ENCODE data around the gene KCNJ6.
"Not testable (repeated sequence)": the region's sequence is repeated elsewhere in the genome, so short reads cannot be mapped to it uniquely, and the experiment has no call there.

KCNJ6 gene, protein sequence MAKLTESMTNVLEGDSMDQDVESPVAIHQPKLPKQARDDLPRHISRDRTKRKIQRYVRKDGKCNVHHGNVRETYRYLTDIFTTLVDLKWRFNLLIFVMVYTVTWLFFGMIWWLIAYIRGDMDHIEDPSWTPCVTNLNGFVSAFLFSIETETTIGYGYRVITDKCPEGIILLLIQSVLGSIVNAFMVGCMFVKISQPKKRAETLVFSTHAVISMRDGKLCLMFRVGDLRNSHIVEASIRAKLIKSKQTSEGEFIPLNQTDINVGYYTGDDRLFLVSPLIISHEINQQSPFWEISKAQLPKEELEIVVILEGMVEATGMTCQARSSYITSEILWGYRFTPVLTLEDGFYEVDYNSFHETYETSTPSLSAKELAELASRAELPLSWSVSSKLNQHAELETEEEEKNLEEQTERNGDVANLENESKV
- total RNA-seq: 0 reads per million in 2 experiments

DNA sequence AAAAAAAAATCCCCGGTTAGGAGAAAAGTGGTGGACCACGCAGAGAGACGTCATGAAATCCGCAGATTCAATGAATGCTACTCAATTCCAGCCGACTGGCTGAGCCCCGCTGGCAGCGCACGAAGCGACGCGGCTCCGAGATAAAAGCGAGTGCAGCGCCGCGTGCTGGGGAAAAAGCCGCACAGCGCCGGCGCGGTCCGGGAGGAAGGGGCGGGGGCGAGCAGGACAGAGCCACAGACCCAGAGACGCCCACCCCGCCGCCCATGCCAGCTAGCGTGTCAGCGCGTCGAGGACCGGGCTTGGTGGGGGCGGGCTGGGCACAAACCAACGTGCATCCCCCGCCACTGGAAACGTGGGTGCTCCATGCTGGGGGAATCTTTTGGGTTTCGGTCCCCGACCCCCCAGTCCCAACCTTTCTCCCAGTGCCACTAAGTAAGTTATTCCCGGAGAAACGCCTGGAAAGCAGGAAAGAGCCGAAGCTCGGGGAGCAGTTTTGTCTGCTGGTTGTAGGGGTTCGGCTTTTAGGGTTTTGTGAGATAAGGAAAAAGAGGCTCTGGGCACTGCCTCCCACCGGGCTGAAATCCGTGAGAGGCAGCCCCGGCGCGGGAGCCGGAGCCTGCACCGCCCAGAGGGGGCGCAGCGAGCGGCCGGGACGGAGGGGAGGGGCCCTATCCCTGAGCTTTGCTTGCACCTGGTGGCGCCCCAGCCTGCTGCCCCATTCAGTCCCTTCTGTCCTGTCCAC, at the start of gene KCNJ6:
TSS of gene KCNJ6 (minus strand) at position 148 of the 742 bp plus-strand sequence. CDS start 75,775 bp downstream, outside the sequence.
- DNase-seq (ENCODE audit: low read depth): no peak

DNA sequence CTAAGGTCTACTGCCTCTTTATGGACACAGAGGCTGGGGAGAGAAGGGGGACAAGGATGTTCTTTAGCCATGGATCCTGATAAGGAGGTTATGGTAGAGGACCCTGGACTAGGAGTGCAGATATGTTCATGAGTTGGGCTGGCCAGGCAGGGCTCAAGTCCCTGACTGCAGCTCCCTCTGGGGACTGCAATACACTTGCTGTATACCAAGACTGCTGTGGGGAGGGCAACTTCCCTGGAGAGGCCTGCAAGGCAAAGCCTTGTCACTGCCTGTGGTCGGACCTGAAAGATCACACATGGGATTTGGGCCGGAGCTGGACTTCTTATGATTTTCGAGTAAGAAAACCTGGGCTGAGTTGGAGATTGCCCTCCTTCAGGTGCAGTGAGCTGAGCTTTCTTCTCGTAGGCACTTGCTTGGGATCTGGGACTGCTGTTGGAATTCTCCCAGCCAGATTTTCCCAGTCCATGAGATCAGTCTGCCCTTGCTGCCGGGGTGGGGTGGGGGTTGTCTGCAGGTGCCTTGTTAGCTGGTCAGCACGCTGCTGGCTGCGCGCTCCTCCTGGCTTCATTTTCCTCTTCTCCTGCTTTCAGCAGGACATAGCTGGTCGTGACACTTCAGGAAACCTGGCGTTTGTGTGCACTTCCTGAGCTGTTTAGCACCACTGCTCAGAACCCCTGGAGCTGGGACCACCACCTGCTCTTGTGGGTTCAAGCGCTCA, 49.0 kb upstream of the KCNJ6 start:
- DNase-seq (ENCODE audit: low read depth): no peak

DNA sequence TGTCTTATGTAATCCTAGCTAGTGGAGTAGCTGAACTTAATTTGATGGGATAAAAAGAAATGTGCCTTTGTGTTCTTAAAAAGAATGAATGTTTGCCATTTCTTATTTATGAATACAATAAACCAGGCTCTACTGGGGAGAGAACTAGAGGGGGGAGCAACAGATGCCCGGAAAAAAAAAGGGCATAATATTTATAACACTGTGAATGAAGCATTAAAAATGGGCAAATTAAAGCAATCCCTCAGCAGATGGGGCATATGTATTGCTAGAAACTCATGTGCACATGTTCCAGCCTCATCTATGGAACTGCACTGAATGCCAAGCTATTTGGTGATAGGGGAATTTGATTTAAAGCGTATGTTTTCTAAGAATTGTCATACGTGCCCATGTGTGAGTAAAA, 42.3 kb upstream of the KCNJ6 start:
- no peak for DNase-seq (ENCODE audit: low read depth)

DNA sequence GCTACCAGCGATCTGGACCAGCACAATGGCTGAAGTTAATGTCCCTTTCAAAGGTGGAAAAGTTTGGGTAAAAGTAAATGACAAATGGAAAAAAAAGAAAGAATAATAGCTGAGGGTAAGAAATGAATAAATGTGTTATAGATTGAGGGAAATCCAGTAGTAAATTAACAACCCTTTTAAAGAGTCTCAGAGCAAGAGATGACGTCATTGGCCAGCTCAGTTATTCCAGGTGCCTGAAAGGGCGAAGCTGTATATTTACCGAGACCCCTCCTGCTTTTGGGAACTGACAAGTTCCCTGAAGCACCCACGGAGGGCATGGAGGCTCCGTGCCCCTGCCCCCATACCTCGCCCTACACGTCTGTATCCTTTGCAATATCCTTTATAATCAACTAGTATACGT, 40.5 kb upstream of the KCNJ6 start:
- DNase-seq (ENCODE audit: low read depth): no peak

DNA sequence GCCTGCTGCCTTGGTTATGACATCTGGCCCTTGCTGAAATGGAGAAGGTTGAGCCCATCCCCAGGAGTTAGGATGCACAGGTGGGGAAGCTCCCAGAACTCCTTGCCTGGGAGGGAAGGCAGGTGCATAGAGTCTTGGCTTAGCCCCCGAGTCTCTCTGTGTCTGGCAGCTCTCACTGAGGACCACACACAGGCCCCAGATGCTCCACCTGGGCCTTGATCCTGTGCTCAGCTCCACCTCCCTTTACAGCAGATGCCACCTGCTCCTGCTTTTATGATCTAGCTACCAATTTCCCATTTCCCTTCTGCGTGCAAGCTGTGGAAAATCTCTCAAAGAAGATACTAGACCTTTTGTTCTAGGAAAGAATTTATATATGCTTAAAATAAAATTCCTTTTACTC, 28.8 kb upstream of the KCNJ6 start:
- no peak for DNase-seq (ENCODE audit: low read depth)

DNA sequence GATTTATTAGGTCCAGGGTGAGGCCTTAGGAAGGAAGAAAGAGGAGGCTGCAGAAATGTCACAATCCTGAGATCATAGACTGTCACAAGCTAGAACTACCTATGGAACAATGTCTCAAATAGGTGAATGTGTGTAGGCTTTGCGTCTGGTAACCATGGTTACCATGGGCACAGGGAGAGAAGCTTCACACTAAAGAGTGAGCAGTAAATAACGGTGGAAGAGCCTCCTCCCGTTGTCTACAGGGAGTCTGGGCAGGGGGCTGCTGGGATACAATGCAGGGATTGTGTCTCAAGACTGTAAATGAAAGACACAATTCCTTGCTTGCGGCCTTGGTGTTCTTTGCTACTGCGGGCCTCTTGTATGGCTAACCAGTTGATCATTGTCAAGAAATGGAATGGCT, 28.2 kb upstream of the KCNJ6 start:
- no peak for DNase-seq (ENCODE audit: low read depth)

DNA sequence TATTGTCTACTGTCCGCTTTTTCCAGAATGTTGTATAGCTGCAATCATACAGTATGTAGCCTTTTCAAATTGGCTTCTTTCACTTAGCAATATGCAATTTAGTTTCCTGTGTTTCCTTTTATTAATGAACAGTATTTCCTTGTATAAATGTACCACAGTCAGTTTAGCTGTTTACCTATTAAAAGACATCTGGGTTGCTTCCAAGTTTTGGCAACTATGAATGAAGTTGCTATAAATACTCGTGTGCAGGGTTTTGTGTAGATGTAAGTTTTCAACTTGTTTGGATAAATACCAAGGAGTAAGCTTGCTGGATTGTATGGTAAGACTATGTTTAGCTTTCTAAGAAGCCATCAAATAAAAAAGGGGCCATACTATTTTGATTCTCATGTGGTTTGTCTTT, 24.4 kb upstream of the KCNJ6 start:
- DNase-seq (ENCODE audit: low read depth): no peak

DNA sequence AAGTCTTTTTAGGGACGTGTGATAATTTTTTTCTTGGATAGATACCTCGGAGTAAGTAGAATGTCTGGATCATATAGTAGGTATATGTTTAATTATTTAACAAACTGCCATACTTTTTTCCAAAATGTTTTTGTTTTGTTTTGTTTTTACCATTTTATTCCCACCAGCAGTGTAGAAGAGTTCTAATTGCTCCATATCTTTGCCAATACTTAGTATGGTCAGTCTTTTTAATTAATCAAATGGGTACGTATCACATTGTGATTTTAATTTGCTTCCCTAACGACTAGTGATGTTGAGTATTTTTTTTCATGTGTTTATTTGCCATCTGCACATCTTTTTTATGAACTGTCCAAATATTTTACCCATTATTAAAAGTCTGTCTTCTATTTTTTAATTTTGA, 23.6 kb upstream of the KCNJ6 start:
- DNase-seq (ENCODE audit: low read depth): no peak

DNA sequence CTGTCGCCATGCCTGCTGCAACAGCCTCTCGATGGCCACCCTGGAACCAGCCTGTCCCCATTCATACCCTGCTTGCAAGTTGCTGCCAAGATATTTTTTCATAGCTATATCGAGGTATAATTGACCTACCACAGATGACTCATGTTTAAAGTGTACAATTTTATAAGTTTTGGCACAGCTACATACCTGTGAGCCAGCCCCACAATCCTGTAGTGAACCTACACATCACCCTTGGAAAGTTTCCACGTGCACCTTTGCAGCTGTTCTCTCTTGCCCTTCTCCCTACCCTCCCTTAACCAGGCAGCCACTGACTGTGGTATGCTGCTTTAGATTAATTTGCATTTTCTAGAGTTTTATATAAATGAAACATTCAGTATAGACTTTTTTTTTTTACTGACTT, 23.0 kb upstream of the KCNJ6 start:
- no peak for DNase-seq (ENCODE audit: low read depth)

DNA sequence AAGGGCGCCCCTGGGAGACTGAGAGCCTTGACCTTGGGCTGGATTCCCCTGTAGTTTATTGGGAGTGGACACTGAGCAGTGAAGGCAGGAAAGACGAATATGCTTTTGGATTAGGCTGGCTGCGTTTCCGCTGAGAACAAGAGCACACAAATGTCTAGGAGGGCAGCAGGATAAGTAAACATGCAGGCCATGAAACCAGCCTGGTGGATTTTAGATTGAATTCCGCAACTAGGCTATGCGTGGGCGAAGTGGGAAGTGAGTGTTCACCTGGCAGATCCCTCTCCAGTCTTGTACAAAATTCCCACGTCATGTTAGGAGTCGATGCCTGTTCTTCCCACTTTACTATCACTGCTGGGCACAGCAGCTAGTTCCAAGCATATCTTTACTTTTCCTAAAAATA, 21.4 kb upstream of the KCNJ6 start:
- DNase-seq (ENCODE audit: low read depth): no peak

DNA sequence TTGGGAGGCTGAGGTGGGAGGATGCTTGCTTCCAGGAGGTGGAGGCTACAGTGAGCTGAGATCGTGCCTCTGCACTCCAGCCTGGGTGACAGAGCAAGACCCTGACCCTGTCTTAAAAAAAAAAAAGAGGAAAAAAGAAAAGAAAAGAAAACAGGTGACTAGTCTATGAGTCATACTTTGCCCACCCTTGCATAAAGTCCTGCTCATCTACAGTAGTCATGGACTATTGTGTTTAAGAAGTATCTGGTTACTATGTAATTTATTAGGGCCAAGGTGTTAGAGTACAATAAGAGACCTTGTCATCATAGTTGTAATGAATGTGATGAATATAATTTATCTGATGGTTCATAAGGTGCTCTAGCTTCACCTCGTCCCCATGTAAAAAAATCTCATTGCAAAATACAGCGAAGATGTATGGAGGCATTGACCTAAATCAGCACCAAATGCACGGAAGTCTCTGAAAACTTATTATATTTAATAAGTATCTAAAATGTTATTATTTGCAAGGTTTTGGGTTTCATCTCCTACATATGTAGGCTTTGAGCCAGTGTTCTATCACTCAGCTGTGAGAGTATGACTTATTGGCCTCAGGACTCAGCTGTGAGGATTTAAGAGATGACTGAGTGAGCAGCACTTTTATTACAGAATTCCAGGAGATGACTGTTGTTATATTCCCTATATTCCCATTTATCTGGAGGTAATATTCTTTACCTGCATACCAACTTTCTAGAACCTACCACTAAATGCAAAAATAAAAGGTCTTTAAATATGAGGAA, 19.9 kb upstream of the KCNJ6 start:
- DNase-seq (ENCODE audit: low read depth): no peak

DNA sequence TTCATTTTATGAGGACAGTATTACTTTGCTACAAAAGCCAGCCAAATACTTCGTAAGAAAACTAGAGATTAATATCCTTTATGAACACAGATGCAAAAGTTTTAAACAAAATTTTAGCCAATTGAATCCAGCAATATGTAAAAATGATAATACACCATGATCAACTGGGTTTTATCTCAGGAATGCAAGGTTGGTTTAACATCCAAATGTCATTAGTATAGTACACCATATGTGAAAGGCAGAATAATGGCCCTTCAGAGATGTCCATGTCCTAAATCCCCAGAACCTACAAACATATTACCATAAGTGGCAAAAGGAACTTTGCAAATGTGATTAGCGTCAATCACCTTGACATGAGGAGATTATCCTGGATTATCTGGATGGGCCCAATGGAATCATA, 16.7 kb upstream of the KCNJ6 start:
- no peak for DNase-seq (ENCODE audit: low read depth)

DNA sequence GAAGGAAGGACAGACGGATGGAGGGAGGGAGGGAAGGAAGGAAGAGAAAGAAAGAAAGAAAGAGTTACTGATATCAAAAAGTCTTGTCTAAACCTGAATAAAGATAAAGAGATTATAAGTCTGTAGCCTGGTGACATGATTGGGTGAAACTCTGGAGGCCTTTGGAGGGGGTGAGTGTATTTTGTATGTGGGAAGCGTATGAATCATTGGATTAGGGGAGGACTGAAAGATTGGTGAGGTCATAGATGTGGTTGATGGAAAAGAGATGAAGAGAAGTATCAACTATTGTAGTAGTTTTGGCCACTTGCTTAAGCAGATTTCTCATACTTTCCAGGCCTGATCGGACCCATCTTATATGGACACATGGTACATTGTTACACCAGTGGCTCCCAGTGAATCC, 11.5 kb upstream of the KCNJ6 start:
- DNase-seq (ENCODE audit: low read depth): no peak

DNA sequence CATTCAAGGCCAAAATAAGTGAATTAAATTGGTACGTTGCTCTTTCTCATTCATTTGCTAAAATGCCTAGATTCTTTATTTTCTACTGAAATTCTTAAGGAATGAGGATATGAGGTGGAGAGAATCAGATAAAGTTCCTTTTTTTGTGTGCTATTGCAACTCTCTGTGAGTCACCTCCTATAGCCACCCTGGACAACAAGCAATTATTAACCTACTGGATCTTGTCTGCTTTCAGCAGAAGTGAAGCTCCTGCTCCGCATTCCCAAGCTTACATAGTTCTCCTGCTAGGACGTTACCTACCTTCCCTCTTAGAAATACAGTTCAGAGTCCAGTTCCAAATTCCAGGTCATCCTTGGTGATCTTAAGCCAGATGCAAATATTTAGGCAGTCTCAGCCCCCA, 4.8 kb upstream of the KCNJ6 start:
- no peak for DNase-seq (ENCODE audit: low read depth)

DNA sequence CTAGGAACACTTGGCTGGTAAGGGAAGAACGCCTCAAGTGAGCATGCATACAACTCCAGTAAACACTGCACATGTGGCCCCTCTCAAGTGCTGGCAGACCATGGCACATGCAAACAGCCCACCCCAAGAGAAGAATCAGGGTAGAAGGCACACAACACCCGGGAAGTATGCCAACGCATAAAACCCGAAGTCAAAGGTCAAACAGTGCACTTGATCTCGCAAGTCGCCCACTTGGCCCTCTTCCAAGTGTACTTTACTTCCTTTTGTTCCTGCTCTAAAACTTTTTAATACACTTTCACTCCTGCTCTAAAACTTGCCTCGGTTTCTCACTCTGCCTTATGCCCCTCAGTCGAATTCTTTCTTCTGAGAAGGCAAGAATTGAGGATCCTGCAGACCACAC, 4.0 kb upstream of the KCNJ6 start:
- DNase-seq (ENCODE audit: low read depth): not testable (repeated sequence)

DNA sequence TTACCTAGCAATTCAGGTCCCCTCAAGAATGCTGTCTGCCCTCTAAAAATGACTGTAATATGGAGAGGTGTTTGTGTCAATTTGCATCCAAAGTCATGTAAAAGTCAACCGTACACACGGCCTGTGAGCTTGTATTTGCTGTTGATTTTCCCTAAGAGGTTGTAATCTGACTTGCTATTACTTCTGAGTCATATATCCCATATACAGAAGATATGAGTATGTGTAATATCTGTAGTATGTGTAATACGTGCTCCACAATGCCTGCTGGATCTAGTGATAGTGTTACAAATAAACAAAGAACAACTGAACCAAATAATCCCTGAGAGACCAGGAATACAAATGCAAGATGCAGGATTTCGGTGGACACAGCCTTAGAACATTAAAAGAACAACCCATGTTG, 1.4 kb upstream of the KCNJ6 start:
- DNase-seq (ENCODE audit: low read depth): no peak

DNA sequence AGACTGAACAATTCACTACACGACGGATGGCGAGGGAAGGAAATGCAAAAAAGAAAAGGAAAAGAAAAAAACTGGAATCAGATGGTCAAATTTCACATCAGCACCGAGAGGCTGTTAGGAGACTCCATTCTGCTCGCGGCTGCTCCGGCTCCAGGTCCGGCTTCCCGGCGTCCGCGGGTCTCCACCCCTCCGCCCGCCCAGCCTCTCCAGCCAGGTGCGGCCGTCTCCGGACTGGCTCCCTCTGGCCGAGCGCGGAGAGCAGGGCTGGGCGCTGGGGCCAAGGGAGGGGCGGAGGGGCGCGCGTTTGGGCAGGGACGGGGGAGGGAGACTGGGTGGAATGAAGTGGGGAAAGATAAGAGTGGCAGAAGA, 332 bp downstream of the KCNJ6 start:
- no peak for DNase-seq (ENCODE audit: low read depth)

DNA sequence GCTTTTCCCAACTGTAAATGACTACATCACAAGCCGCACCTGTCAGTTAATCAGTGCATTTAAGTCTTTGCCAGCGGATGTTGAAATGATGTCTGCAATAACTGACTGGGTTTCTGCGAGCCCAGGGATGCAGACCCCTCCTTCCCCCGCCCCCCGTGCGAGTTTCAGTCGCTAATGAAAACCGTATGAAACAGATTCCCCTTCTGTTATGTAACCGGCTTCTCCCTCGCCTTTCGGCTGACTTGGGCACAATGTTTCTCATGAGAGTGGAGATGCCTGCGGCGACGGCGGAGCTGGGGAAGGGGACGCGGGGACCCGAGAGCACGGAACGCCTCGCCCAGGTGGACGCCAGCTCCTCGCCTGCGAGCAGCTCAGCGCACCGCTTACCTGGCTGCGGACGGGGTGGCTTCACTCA, 753 bp downstream of the KCNJ6 start:
- no peak for DNase-seq (ENCODE audit: low read depth)

DNA sequence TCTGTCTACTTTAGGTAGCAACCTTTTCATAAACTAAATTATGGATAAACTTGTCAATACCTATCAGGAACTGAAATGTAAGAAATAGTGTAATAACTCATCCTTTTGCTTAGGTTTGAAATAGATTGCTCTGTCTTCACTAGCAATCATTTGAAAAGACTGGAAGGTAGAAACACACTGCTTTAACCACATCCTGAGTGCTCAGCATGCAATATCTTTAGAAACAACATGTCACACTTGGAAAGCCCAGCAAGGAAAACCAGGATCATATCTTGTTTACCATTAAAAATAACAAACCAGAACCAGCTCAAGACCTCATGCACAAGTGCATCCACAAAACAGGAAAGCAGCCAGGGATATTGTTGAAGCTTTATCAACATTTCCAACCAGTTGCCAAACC, 3.6 kb downstream of the KCNJ6 start:
- no peak for DNase-seq (ENCODE audit: low read depth)

DNA sequence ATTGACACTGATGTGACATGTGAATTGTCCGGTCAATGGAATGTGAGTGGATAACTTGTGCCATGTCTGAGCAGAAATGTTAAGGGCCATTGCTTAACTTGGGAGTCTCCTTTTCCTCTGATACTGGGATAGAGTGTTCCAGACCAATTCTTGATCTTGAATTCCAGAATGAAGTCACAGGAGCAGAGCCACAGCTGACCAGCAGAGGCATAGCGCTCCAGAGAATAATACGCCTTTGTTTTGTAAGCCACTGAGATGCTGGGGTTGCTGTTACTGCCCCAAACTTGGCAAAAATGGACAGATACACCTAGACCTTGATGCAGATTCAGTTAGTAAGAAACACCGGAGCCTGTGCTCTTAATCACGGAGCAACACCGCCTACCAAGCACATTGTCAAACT, 6.3 kb downstream of the KCNJ6 start:
- no peak for DNase-seq (ENCODE audit: low read depth)

DNA sequence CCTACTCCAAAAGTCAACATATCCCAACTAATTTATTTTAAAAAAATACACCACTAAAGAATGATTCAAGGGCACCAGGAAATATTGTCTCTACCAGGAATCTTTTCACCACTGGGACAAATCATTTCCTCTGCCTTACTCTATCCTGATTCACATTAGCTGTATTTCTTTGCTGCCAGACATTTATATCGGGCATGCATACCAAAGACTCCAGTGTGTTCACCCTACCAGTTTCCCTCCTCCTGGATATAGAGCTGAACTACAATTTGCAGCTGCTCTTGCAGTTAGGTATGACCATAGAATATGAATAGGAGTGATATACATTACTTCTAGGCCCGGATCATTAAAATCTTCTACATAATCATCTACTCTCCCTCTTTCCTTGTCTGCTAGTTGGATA, 7.6 kb downstream of the KCNJ6 start:
- DNase-seq (ENCODE audit: low read depth): no peak

DNA sequence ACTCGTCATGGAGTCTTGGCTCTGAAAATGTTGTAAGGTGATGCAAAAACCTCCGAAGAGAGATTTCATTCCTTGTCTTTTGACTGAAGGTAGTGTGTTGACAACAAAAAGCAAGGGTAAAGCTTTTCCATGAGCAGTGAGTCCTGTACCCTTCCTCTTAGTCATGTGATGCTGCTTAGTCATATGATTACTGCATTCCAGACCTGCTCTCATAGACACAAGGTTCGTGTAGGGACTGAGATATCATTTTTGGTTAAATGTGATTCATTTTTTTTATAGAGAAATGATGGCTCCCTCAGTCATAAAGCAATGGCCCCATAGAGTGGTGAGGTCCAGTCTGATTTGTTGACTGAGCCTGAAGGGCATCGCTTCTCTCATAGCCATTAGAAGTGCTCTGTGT, 9.2 kb downstream of the KCNJ6 start:
- no peak for DNase-seq (ENCODE audit: low read depth)

Data from T follicular helper cell (primary cell).